Glutamatergic neuron (in vitro differentiated cells): ENCODE measurements around the gene C1QA. TPM values are rescaled to one million over a fixed set of nuclear protein-coding genes. Genes with fewer than 3 reads are reported as not detected.
A peak's percentile ranks its signal among the peaks of the same experiment; 100 is the strongest.

Experiments
- DNase-seq: peaks from one replicate; pipeline ENCODE4 v3.0.0; 2022
- H3K27ac Mint-ChIP-seq: one replicate; pipeline ENCODE4 v1.8.0; 2020; ENCODE audit warnings: mild to moderate bottlenecking, mixed read lengths, inconsistent platforms; ENCODE audit not compliant: unreplicated experiment
- H3K27me3 Mint-ChIP-seq: one replicate; pipeline ENCODE4 v1.8.0; 2020; ENCODE audit warnings: mild to moderate bottlenecking, moderate library complexity, mixed read lengths, inconsistent platforms; ENCODE audit not compliant: unreplicated experiment
- H3K36me3 Mint-ChIP-seq: one replicate; pipeline ENCODE4 v1.8.0; 2020; ENCODE audit warnings: mild to moderate bottlenecking, mixed read lengths, inconsistent platforms; ENCODE audit not compliant: unreplicated experiment
- H3K4me1 Mint-ChIP-seq: one replicate; pipeline ENCODE4 v1.8.0; 2020; ENCODE audit warnings: mild to moderate bottlenecking, low read depth, mixed read lengths, inconsistent platforms; ENCODE audit not compliant: unreplicated experiment
- H3K4me3 Mint-ChIP-seq: one replicate; pipeline ENCODE4 v1.8.0; 2020; ENCODE audit warnings: mild to moderate bottlenecking, mixed read lengths, inconsistent platforms; ENCODE audit not compliant: unreplicated experiment
- H3K9me3 Mint-ChIP-seq: one replicate; pipeline ENCODE4 v1.8.0; 2020; ENCODE audit warnings: mild to moderate bottlenecking, moderate library complexity, mixed read lengths, inconsistent platforms; ENCODE audit not compliant: unreplicated experiment
- CTCF ChIP-seq: fragments of 200-600 bp; sonication (generic); IDR thresholded peaks from one replicate; pipeline ENCODE4 v1.5.0; 2021; ENCODE audit not compliant: partially characterized antibody, unreplicated experiment
- total RNA-seq: library from RNA; stranded (reverse); fragmentation: NEBNext Ultra II Directional; extraction: Animal tissue kit (Norgen Biotek cat#: 25700); gene quantifications from one replicate; pipeline ENCODE4 v1.2.1, GENCODE V29; 2021; ENCODE audit not compliant: unreplicated experiment

C1QA gene
- total RNA-seq, 1 donor from 2014 or later = not detected

- H3K27ac Mint-ChIP-seq = no peak overlapping the region
- H3K4me3 Mint-ChIP-seq = no peak overlapping the region
- peaks cover 4% of the 10 kb centered on the region for H3K36me3 Mint-ChIP-seq
- H3K9me3 Mint-ChIP-seq = peaks cover 3% of the 10 kb centered on the region
- peaks cover 10% of the 10 kb centered on the region for H3K27me3 Mint-ChIP-seq
- no peak for DNase-seq
- H3K4me1 Mint-ChIP-seq = peaks cover 14% of the 10 kb centered on the region
- TF ChIP-seq CTCF = no peak
Measured at GRCh38 chr1:22638476-22639234, 2.2 kb downstream of the C1QA start.

- Mint-ChIP-seq H3K27me3 (peaks cover 10% of the 10 kb centered on the region), H3K9me3 (peaks cover 2% of the 10 kb centered on the region), H3K4me3 (no peak overlapping the region), H3K27ac (no peak overlapping the region), H3K4me1 (peaks cover 14% of the 10 kb centered on the region), H3K36me3 (peaks cover 4% of the 10 kb centered on the region)
- no peak for TF ChIP-seq CTCF
- DNase-seq = no peak
Measured at GRCh38 chr1:22639286-22639685, 2.9 kb downstream of the C1QA start.

- Mint-ChIP-seq H3K4me1 (peaks cover 13% of the 10 kb centered on the region), H3K4me3 (peak overlapping the region; percentile 32), H3K9me3 (peaks cover 3% of the 10 kb centered on the region), H3K27me3 (peaks cover 12% of the 10 kb centered on the region), H3K27ac (no peak overlapping the region), H3K36me3 (peaks cover 2% of the 10 kb centered on the region)
- TF ChIP-seq CTCF = no peak
- no peak for DNase-seq
Measured at GRCh38 chr1:22641247-22641646, 4.8 kb downstream of the C1QA start.

GRCh38 chr1:22641906-22642636, 5.6 kb downstream of the C1QA start:
- TF ChIP-seq CTCF = peak; percentile 88
- DNase-seq = peak; percentile 92
- Mint-ChIP-seq H3K27me3 (peaks cover 10% of the 10 kb centered on the region), H3K4me1 (peaks cover 10% of the 10 kb centered on the region), H3K4me3 (no peak overlapping the region), H3K9me3 (peaks cover 3% of the 10 kb centered on the region), H3K36me3 (no peaks in the 10 kb centered on the region), H3K27ac (no peak overlapping the region)

GRCh38 chr1:22643381-22643780, 7.0 kb downstream of the C1QA start, which contains the start of gene C1QC:
C1QC (plus strand) TSS chr1:22643633; CDS start chr1:22644024, 391 bp downstream.
- H3K27me3 Mint-ChIP-seq = peaks cover 10% of the 10 kb centered on the region
- no peak within 1 kb of the TSS for H3K4me3 Mint-ChIP-seq
- H3K9me3 Mint-ChIP-seq = peaks cover 3% of the 10 kb centered on the region
- no peaks in the 10 kb centered on the region for H3K36me3 Mint-ChIP-seq
- H3K27ac Mint-ChIP-seq = no peak within 1 kb of the TSS
- peaks cover 12% of the 10 kb centered on the region for H3K4me1 Mint-ChIP-seq
- DNase-seq = no peak
- TF ChIP-seq CTCF = no peak
